Measurements from ENCODE around the gene GTPBP1.

The GTPBP1 gene

GRCh38 chr22:38756711-38757463 lies 51.1 kb downstream of the GTPBP1 start:
- TF ChIP-seq CTCF (IDR thresholded peaks at IDR 0.05; ENCODE audit: low read depth, low read length, missing control alignments): no peak
- H3K4me3 ChIP-seq (replicated peaks; ENCODE audit: low read depth, low read length): peak overlapping the region; percentile 71
- no peak for DNase-seq (ENCODE audit: extremely low read depth, low read depth)

GRCh38 chr22:38757464-38757757 lies 51.7 kb downstream of the GTPBP1 start:
- H3K4me3 ChIP-seq (replicated peaks; ENCODE audit: low read depth, low read length): no peak overlapping the region
- DNase-seq (ENCODE audit: extremely low read depth, low read depth): no peak
- no peak for TF ChIP-seq CTCF (IDR thresholded peaks at IDR 0.05; ENCODE audit: low read depth, low read length, missing control alignments)

GRCh38 chr22:38758276-38758945 lies 52.7 kb downstream of the GTPBP1 start:
- no peak for DNase-seq (ENCODE audit: extremely low read depth, low read depth)
- no peak for TF ChIP-seq CTCF (IDR thresholded peaks at IDR 0.05; ENCODE audit: low read depth, low read length, missing control alignments)
- no peak overlapping the region for H3K4me3 ChIP-seq (replicated peaks; ENCODE audit: low read depth, low read length)

- TF ChIP-seq CTCF (IDR thresholded peaks at IDR 0.05; ENCODE audit: low read depth, low read length, missing control alignments): no peak
- H3K4me3 ChIP-seq (replicated peaks; ENCODE audit: low read depth, low read length): no peak overlapping the region
- no peak for DNase-seq (ENCODE audit: extremely low read depth, low read depth)
Observed at GRCh38 chr22:38759005-38759404, 53.3 kb downstream of the GTPBP1 start.

GRCh38 chr22:38760477-38761201 lies 54.9 kb downstream of the GTPBP1 start:
- no peak for DNase-seq (ENCODE audit: extremely low read depth, low read depth)
- H3K4me3 ChIP-seq (replicated peaks; ENCODE audit: low read depth, low read length): no peak overlapping the region
- no peak for TF ChIP-seq CTCF (IDR thresholded peaks at IDR 0.05; ENCODE audit: low read depth, low read length, missing control alignments)

- no peak for TF ChIP-seq CTCF (IDR thresholded peaks at IDR 0.05; ENCODE audit: low read depth, low read length, missing control alignments)
- no peak overlapping the region for H3K4me3 ChIP-seq (replicated peaks; ENCODE audit: low read depth, low read length)
- no peak for DNase-seq (ENCODE audit: extremely low read depth, low read depth)
Observed at GRCh38 chr22:38761202-38762162, 55.7 kb downstream of the GTPBP1 start.
